ENCODE measurements around the gene HEPN1. TPM values are rescaled to one million over a fixed set of nuclear protein-coding genes. Genes with fewer than 3 reads are reported as not detected.

Gene HEPN1
- total and polyA plus RNA-seq, 9 of the 15 experiments (the other 6 are each of a cell fraction or from before 2014, with no cell fraction given), result not detected

DNA sequence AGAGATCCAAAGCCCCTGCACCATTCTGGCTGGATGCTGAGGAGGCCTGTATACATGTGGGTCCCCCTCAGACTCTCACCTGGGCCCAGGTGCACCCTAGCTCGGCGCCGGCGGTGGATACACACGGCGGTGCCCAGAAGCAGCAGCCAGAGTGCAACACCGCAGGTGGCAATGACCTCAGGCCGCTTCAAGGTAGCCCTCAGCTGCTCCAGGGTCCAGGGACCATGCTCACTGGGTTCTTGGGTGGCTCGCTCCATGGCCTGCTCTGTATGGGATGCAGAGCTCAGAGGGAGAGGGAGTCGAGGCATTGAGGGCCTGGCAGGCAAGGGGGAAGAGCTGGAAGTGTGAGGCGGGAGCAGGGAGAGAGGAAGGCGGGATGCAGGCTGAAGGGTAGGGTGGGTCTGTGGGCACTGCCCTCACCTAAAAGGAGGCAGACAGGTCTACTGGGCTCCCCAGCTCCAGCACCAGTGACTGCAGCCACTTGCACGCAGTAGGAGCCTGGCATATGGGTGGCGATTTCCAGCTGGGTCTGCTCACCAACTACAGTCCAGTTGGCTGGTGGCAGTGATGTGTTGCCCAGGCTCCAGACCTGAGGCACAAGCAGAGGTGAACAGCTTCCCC is 25.2 kb upstream of the HEPN1 start:
- Histone ChIP-seq H3K4me1 (replicated peaks in 1 of 2; ENCODE audit: control insufficient read depth in 2 of 2, insufficient read depth in 2 of 2, low read length in 2 of 2) (no peaks in the 10 kb centered on the region), H4K20me1 (replicated peaks; ENCODE audit: control insufficient read depth, insufficient read depth, low read length) (0 out of 2 replicates have a peak, but pooled peaks cover 4% of the 10 kb centered on the region), H3K36me3 (ENCODE audit: control insufficient read depth, insufficient read depth, low read length) (no peaks in the 10 kb centered on the region), H2AFZ (ENCODE audit: low read depth, low read length) (no peak overlapping the region), H3K9ac (ENCODE audit: insufficient read depth in 1 of 2, low read depth in 2 of 2, low read length in 2 of 2) (no peak overlapping the region), H3K27me3 (ENCODE audit: control insufficient read depth in 2 of 2, insufficient read depth in 2 of 2, low read length in 2 of 2) (peaks cover 20 to 63% of the 10 kb centered on the region in 2 experiments), H3K4me3 (no peak overlapping the region), H3K27ac (ENCODE audit: extremely low read depth, low read depth, low read length) (no peak overlapping the region), H3K9me3 (replicated peaks; ENCODE audit: control insufficient read depth, insufficient read depth, low read depth, low read length) (no peaks in the 10 kb centered on the region), H3K79me2 (ENCODE audit: control insufficient read depth, insufficient read depth, low read length) (no peaks in the 10 kb centered on the region), H3K9me1 (ENCODE audit: control insufficient read depth, insufficient read depth, low read length) (peaks cover 2% of the 10 kb centered on the region), H3K4me2 (ENCODE audit: insufficient read depth, low read length) (no peak overlapping the region)
- FAIRE-seq, result no peak
- 1% methylated on average over 14 of the region's 14 CpGs for WGBS (ENCODE audit: insufficient coverage, low coverage, missing lambda C conversion rate)
- no peak for DNase-seq (ENCODE audit: extremely low read depth in 1 of 4, low spot score in 3 of 4)
- TF ChIP-seq EZH2 (IDR thresholded peaks at IDR 0.05; ENCODE audit: borderline replicate concordance, low read depth, low read length), result no peak
- no peak for TF ChIP-seq GABPB1 (CRISPR knock-in tag; IDR thresholded peaks at IDR 0.05)
- no peak for TF ChIP-seq GABPA (tag; conservative IDR thresholded peaks at IDR 0.05; ENCODE audit: low read depth)
- no peak for TF ChIP-seq YBX1 (IDR thresholded peaks at IDR 0.05)
- no peak for TF ChIP-seq ZNF354B (CRISPR knock-in tag; IDR thresholded peaks at IDR 0.05)
- TF ChIP-seq, protein P1, sequence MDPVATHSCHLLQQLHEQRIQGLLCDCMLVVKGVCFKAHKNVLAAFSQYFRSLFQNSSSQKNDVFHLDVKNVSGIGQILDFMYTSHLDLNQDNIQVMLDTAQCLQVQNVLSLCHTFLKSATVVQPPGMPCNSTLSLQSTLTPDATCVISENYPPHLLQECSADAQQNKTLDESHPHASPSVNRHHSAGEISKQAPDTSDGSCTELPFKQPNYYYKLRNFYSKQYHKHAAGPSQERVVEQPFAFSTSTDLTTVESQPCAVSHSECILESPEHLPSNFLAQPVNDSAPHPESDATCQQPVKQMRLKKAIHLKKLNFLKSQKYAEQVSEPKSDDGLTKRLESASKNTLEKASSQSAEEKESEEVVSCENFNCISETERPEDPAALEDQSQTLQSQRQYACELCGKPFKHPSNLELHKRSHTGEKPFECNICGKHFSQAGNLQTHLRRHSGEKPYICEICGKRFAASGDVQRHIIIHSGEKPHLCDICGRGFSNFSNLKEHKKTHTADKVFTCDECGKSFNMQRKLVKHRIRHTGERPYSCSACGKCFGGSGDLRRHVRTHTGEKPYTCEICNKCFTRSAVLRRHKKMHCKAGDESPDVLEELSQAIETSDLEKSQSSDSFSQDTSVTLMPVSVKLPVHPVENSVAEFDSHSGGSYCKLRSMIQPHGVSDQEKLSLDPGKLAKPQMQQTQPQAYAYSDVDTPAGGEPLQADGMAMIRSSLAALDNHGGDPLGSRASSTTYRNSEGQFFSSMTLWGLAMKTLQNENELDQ (CRISPR knock-in tag; IDR thresholded peaks at IDR 0.05; ENCODE audit: borderline replicate concordance), result no peak
- no peak for TF ChIP-seq MTF1 (CRISPR knock-in tag; IDR thresholded peaks at IDR 0.05; ENCODE audit: borderline replicate concordance)
- no peak for TF ChIP-seq EP300 (IDR thresholded peaks at IDR 0.05; ENCODE audit: low read length)
- TF ChIP-seq COPS2 (conservative IDR thresholded peaks at IDR 0.05), result no peak
- TF ChIP-seq HDAC2 (IDR thresholded peaks at IDR 0.05), result no peak
- TF ChIP-seq ZBTB1 (CRISPR knock-in tag; IDR thresholded peaks at IDR 0.05; ENCODE audit: borderline replicate concordance, low read depth), result no peak
- TF ChIP-seq ZBTB8A (IDR thresholded peaks at IDR 0.05; ENCODE audit: partially characterized antibody), result no peak
- TF ChIP-seq TEAD2 (tag; IDR thresholded peaks at IDR 0.05), result no peak
- no peak for TF ChIP-seq ASH1L (IDR thresholded peaks at IDR 0.05; ENCODE audit: borderline replicate concordance, low read depth, partially characterized antibody)
- no peak for TF ChIP-seq RBM15 (IDR thresholded peaks at IDR 0.05; ENCODE audit: insufficient read depth, low read length)
- TF ChIP-seq ZNF282 (CRISPR knock-in tag; IDR thresholded peaks at IDR 0.05), result no peak
- no peak for TF ChIP-seq ZNF583 (CRISPR knock-in tag; IDR thresholded peaks at IDR 0.05)
- TF ChIP-seq, protein P2, sequence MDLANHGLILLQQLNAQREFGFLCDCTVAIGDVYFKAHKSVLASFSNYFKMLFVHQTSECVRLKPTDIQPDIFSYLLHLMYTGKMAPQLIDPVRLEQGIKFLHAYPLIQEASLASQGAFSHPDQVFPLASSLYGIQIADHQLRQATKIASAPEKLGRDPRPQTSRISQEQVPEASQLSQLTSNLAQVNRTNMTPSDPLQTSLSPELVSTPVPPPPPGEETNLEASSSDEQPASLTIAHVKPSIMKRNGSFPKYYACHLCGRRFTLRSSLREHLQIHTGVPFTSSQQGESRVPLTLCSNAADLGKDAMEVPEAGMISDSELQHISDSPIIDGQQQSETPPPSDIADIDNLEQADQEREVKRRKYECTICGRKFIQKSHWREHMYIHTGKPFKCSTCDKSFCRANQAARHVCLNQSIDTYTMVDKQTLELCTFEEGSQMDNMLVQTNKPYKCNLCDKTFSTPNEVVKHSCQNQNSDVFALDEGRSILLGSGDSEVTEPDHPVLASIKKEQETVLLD (IDR thresholded peaks at IDR 0.05), result no peak
- TF ChIP-seq RNF2 (IDR thresholded peaks at IDR 0.05), result no peak
- ATAC-seq, result no peak
- intact Hi-C loops (cut with micrococcal nuclease), result no loop called here
- ChIA-PET CTCF (ENCODE audit: low intra/inter-chr PET ratio) (no interaction called here), POLR2A (interaction anchor here (1.6 kb wide), 1 partner anchor 12 kb away, joined by 9 read pairs; no protein-coding TSS in a partner anchor)
- BruUV-seq (replicated peaks), result no TSS peak
- in situ Hi-C loops (cut with MboI), result no loop called here

Measured in K562 (cell line).